A673 (cell line): ENCODE results near the gene CCL15. TPM values are rescaled to one million over a fixed set of nuclear protein-coding genes. Genes with fewer than 3 reads are reported as not detected.

Experiments used
- BruUV-seq: library from RNA; stranded (reverse); fragments of 400-500 nt; replicated peaks from 2 replicates; lab custom pipeline; 2021; lab: Mats Ljungman, UMichigan
- CTCF ChIA-PET: fragments of 300-600 bp; sonication (Branson Sonifier 250); formaldehyde crosslinking; loops from one replicate; lab custom pipeline; 2022; ENCODE audit warnings: antibody characterized with exemption; lab: Charles Lee
- POLR2A ChIA-PET: fragments of 300-600 bp; sonication (Branson Sonifier 250); formaldehyde crosslinking; loops from one replicate; lab custom pipeline; 2022; ENCODE audit warnings: antibody characterized with exemption; ENCODE audit not compliant: low non-redundant PET; lab: Charles Lee
- DNase-seq: peaks from one replicate; pipeline ENCODE4 v3.0.0-alpha.2; 2015; ENCODE audit warnings: low spot score
- H3K27ac ChIP-seq: fragments of 200-600 bp; sonication (generic); 2 replicates; pipeline ENCODE4 v1.5.1; 2016; ENCODE audit warnings: mixed run types, low read depth, mild to moderate bottlenecking, mixed read lengths, antibody characterized with exemption, low read length; ENCODE audit not compliant: poor library complexity, severe bottlenecking
- H3K27me3 ChIP-seq: fragments of 200-600 bp; sonication (generic); replicated peaks from 2 replicates; pipeline ENCODE4 v1.6.1; 2017; ENCODE audit warnings: mixed run types, low read depth, mild to moderate bottlenecking, mixed read lengths, antibody characterized with exemption, low read length; ENCODE audit not compliant: insufficient read depth, poor library complexity
- H3K36me3 ChIP-seq: fragments of 200-600 bp; sonication (generic); 2 replicates; pipeline ENCODE4 v1.6.1; 2016; ENCODE audit warnings: mixed run types, mild to moderate bottlenecking, mixed read lengths, antibody characterized with exemption, low read length; ENCODE audit not compliant: insufficient read depth, poor library complexity, severe bottlenecking
- H3K4me1 ChIP-seq: fragments of 200-600 bp; sonication (generic); 2 replicates; pipeline ENCODE4 v1.6.1; 2017; ENCODE audit warnings: mixed run types, mild to moderate bottlenecking, mixed read lengths, antibody characterized with exemption, low read length; ENCODE audit not compliant: insufficient read depth, poor library complexity, severe bottlenecking
- H3K4me3 ChIP-seq: fragments of 200-600 bp; sonication (generic); 2 replicates; pipeline ENCODE4 v1.5.1; 2016; ENCODE audit warnings: low read depth, mixed run types, mild to moderate bottlenecking, mixed read lengths, low read length; ENCODE audit not compliant: poor library complexity, severe bottlenecking
- H3K9me3 ChIP-seq: fragments of 200-600 bp; sonication (generic); 2 replicates; pipeline ENCODE4 v1.6.1; 2016; ENCODE audit warnings: mixed run types, low read depth, mild to moderate bottlenecking, mixed read lengths, antibody characterized with exemption, low read length; ENCODE audit not compliant: poor library complexity, severe bottlenecking
- EZH2 ChIP-seq: fragments of 200-600 bp; sonication (generic); IDR thresholded peaks from 2 replicates; pipeline ENCODE4 v1.6.1; 2017; ENCODE audit warnings: borderline replicate concordance, low read depth, mild to moderate bottlenecking, mixed read lengths, antibody characterized with exemption, low read length; ENCODE audit not compliant: poor library complexity, severe bottlenecking
- intact Hi-C: fragments of 100-400 bp; cut with micrococcal nuclease; formaldehyde crosslinking; loops from one replicate; pipeline ENCODE4 v1.10.0; 2022; ENCODE audit not compliant: unreplicated experiment
- total RNA-seq: library from RNA; stranded (reverse); gene quantifications from 2 replicates; pipeline ENCODE4 v1.2.3, GENCODE V29; 2021
- TF ChIP-seq, protein P1 (sequence below): fragments of 300-800, 200-600 bp; sonication (generic); conservative IDR thresholded peaks from 2 replicates; pipeline ENCODE4 v1.5.1; 2017; ENCODE audit warnings: low read depth, mild to moderate bottlenecking, antibody characterized with exemption, low read length, moderate library complexity, mixed read lengths

The CCL15 gene
- total RNA-seq, 1 experiment from 2014 or later = not detected

DNA sequence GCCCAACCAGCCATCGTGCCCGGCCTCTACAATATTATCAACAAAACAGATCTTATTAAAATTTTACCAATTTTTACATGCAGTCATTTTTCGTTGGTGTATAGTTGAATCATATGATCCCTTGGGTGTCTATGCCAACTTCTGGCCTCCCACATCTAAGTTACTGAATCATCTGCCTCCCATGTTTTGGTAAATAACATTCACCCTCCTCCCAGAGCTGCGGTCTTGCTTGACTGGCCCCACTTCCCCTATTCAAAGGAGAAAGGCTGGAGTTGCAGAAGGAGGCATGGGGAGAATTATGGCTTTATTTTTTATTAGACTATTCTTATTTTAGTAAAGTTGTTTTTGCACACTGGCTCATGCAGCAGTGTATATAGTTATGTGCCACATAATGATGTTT, 34.9 kb upstream of the CCL15 start:
- no TSS peak for BruUV-seq
- CTCF ChIA-PET = no interaction called here
- TF ChIP-seq, protein P1, sequence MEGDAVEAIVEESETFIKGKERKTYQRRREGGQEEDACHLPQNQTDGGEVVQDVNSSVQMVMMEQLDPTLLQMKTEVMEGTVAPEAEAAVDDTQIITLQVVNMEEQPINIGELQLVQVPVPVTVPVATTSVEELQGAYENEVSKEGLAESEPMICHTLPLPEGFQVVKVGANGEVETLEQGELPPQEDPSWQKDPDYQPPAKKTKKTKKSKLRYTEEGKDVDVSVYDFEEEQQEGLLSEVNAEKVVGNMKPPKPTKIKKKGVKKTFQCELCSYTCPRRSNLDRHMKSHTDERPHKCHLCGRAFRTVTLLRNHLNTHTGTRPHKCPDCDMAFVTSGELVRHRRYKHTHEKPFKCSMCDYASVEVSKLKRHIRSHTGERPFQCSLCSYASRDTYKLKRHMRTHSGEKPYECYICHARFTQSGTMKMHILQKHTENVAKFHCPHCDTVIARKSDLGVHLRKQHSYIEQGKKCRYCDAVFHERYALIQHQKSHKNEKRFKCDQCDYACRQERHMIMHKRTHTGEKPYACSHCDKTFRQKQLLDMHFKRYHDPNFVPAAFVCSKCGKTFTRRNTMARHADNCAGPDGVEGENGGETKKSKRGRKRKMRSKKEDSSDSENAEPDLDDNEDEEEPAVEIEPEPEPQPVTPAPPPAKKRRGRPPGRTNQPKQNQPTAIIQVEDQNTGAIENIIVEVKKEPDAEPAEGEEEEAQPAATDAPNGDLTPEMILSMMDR = no peak
- no peak for TF ChIP-seq EZH2

DNA sequence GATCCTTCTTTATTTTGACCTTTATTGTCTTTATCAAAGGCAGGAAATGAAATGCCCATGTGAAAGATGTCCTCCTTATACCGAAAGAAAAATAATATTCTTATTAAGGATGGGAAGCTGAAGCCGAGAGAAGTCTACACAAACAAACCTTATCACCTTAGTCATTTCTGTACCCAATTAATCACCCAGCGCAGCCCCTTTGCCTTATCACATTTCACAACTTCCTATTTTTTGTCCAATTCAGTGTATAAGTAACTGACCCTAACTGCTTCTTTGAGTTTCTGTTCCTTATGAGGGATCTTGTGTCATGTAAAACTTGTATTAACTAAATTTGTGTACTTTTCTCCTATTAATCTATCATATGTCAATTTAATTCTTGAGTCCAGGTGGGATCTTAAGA, 32.8 kb upstream of the CCL15 start:
- DNase-seq = no peak
- H3K4me3 ChIP-seq = no peak overlapping the region
- H3K27me3 ChIP-seq = no peaks in the 10 kb centered on the region
- no TSS peak for BruUV-seq
- H3K4me1 ChIP-seq = no peaks in the 10 kb centered on the region
- no peaks in the 10 kb centered on the region for H3K9me3 ChIP-seq
- no peaks in the 10 kb centered on the region for H3K36me3 ChIP-seq
- intact Hi-C loops = no loop called here
- POLR2A ChIA-PET = no interaction called here
- TF ChIP-seq, protein P1 = no peak
- TF ChIP-seq EZH2 = no peak
- H3K27ac ChIP-seq = no peak overlapping the region
- CTCF ChIA-PET = no interaction called here

More for the DNA sequence above, 34.9 kb upstream of the CCL15 start:
- intact Hi-C loops = no loop called here
- H3K27me3 ChIP-seq = no peaks in the 10 kb centered on the region
- no peaks in the 10 kb centered on the region for H3K4me1 ChIP-seq
- H3K27ac ChIP-seq = no peak overlapping the region
- no peaks in the 10 kb centered on the region for H3K36me3 ChIP-seq
- POLR2A ChIA-PET = no interaction called here
- no peak overlapping the region for H3K4me3 ChIP-seq
- H3K9me3 ChIP-seq = no peaks in the 10 kb centered on the region
- no peak for DNase-seq

DNA sequence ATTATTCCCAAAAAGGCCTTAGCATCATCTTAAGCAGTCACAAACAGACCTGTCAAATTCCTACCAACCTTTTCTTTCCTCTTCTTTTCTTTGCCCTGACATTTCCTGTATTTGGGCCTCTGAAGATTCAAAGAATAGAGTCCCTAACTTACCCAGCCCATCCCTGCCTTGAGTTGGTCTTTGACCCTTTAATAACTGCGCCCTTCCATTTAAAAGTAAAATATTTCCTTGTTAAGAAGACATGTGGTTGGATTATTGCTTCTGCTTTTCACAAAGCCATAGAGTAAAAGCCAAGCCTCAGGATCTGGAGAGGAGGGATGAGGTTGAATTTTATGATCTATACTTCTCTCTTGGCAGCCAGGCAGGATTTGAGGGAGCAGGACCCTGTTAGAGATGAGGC, 29.6 kb upstream of the CCL15 start:
- Histone ChIP-seq H3K27ac (no peak overlapping the region), H3K4me1 (no peaks in the 10 kb centered on the region), H3K36me3 (no peaks in the 10 kb centered on the region), H3K9me3 (no peaks in the 10 kb centered on the region), H3K4me3 (no peak overlapping the region), H3K27me3 (no peaks in the 10 kb centered on the region)
- DNase-seq = no peak
- CTCF ChIA-PET = no interaction called here
- POLR2A ChIA-PET = no interaction called here
- intact Hi-C loops = no loop called here
- no peak for TF ChIP-seq EZH2
- TF ChIP-seq, protein P1 = no peak
- no TSS peak for BruUV-seq
